Measurements from ENCODE around the gene PELO.

Gene PELO

DNA sequence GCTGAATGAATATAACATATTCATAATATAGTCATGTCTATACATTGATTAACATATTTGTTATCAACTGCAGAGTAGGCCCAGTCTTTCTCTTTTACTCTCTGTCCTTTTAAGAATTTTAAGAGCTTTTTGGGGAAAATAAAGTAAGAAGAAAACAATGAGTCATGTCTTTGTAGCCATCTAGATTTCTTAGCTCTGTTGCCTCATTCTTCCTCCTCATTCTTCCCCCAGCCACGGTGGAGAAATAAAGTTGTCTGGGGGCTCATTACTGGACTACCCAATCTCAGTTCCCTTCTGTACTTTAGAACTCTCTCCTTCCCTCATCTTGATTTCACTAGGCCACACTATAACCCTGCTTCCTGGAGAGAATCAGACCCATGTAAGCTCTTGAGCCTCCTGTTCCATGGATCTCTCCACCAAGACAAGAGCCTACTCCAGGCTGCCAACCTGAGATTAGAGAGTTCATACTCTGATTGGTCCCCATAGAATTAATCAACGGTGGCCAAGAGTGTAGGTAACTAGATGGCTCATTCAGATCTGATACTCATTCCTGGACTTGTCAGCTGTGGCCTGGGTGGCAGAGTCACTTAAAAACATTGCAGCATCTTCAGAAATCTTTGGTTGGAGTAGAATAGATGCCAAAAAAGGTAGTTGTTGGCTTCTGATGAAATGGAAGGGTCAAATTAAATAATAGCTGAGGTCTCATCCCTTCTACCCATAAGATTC, 44.2 kb downstream of the PELO start:
- no peak for DNase-seq (ENCODE audit: low read depth)

DNA sequence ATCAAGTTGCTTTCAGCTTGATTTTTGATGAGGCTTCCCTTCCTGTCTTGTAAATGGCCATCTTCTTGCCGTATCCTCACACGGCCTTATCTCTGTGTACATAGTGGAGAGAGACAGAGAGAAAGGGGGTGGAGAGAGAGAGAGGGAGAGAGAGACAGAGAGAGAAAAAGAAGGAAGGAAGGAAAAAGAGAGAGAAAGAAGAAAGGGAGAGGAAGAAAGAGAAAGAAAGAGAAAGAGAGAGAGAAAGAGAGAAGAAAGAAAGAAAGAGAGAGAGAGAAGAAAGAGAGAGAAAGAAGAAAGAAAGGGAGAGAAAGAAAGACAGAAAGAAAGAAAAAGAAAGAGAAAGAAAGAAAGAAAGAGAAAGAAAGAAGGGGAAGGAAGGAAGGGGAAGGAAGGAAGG, 46.6 kb downstream of the PELO start:
- DNase-seq (ENCODE audit: low read depth), result no peak

DNA sequence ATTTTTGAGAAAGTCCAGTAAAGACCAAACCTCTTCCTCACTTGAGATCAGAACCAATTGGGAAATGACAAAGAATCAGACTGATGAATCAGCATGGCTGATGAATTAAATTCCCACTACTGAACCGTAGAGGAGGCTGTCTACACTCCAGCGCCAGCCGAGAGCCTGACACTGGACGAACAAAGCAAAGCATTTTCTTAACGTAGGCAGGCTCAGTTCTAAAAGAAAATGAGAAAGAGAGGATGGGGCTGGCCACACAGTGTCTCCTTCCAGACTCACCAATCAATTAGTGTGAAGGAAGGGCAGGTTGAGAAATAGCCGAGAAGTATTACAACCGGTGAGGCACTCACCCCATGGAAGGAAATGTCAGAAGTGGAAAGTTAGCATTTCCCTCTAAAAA, 49.4 kb downstream of the PELO start:
- no peak for DNase-seq (ENCODE audit: low read depth)
